Endothelial cell of umbilical vein (primary cell): ENCODE data around the gene RAD51B. TPM values are rescaled to one million over a fixed set of nuclear protein-coding genes. Genes with fewer than 3 reads are reported as not detected.

ENCODE experiments used
- BruUV-seq: library from RNA; stranded (reverse); fragments of 400-500 nt; replicated peaks from 2 replicates; lab custom pipeline; 2021; lab: Mats Ljungman, UMichigan
- CTCF ChIA-PET: fragments of 300-600, 350-600 bp; sonication (Branson Sonifier 250); formaldehyde crosslinking; loops from one replicate; lab custom pipeline; 2021; ENCODE audit warnings: antibody characterized with exemption, inconsistent platforms; lab: Charles Lee
- POLR2A ChIA-PET: fragments of 300-600, 350-600 bp; sonication (Branson Sonifier 250); formaldehyde crosslinking; loops from one replicate; lab custom pipeline; 2021; ENCODE audit warnings: antibody characterized with exemption, inconsistent platforms; lab: Charles Lee
- DNase-seq: peaks from one replicate; pipeline ENCODE4 v3.0.0-alpha.2; 2011; ENCODE audit warnings: low read depth, low spot score
- FAIRE-seq: peaks from 2 replicates; lab custom pipeline; 2011; peaks lifted over from hg19 to GRCh38; lab: Jason Lieb, UNC
- H2AFZ ChIP-seq: 2 replicates; pipeline ENCODE4 v1.6.0; 2012; ENCODE audit warnings: low read depth, low read length, control low read depth, inconsistent platforms
- H3K27ac ChIP-seq: 2 replicates; pipeline ENCODE4 v1.5.1; 2011; ENCODE audit warnings: low read depth, mild to moderate bottlenecking, control low read depth, low read length, moderate library complexity; ENCODE audit not compliant: insufficient read depth
- H3K27me3 ChIP-seq, 2 experiments: 2 replicates each; pipeline versions ENCODE4 v1.6.0 to v1.6.1; 2011; ENCODE audit warnings: low read length in 2 of 2, mixed read lengths in 1 of 2; ENCODE audit not compliant: control insufficient read depth in 2 of 2, insufficient read depth in 2 of 2
- H3K36me3 ChIP-seq, 2 experiments: 2 replicates in 1 of 2; 3 replicates in 1 of 2; pipeline ENCODE4 v1.5.1; 2011; ENCODE audit warnings: low read length in 2 of 2, mild to moderate bottlenecking in 1 of 2, moderate library complexity in 1 of 2; ENCODE audit not compliant: control insufficient read depth in 2 of 2, insufficient read depth in 2 of 2; ENCODE audit errors: extremely low read depth in 1 of 2
- H3K4me1 ChIP-seq: 3 replicates; pipeline ENCODE4 v1.5.1; 2011; ENCODE audit warnings: mild to moderate bottlenecking, low read length; ENCODE audit not compliant: control insufficient read depth, insufficient read depth; ENCODE audit errors: extremely low read depth
- H3K4me2 ChIP-seq: 2 replicates; pipeline ENCODE4 v1.6.1; 2011; ENCODE audit warnings: low read length, control low read depth, mixed read lengths; ENCODE audit not compliant: insufficient read depth
- H3K4me3 ChIP-seq, 3 experiments: fragments of 200-600 bp in 1 of 3; sonication (generic), shearing (Covaris generic) in 1 of 3; replicated peaks in 1 of 3; 2 replicates each; pipeline ENCODE4 v1.5.1; 2011 to 2016; ENCODE audit warnings: control low read depth in 3 of 3, low read length in 3 of 3, mild to moderate bottlenecking in 2 of 3, inconsistent platforms in 1 of 3, low read depth in 1 of 3, moderate library complexity in 1 of 3; ENCODE audit not compliant: insufficient read depth in 1 of 3
- H3K79me2 ChIP-seq: 2 replicates; pipeline ENCODE4 v1.6.0; 2012; ENCODE audit warnings: low read length, inconsistent platforms; ENCODE audit not compliant: control insufficient read depth, insufficient read depth
- H3K9ac ChIP-seq: replicated peaks from 2 replicates; pipeline ENCODE3; 2011; ENCODE audit warnings: low read length, control low read depth; ENCODE audit not compliant: insufficient read depth; ENCODE audit errors: extremely low read depth
- H3K9me1 ChIP-seq: replicated peaks from 3 replicates; pipeline ENCODE4 v1.6.0; 2011; ENCODE audit warnings: mild to moderate bottlenecking, low read length; ENCODE audit not compliant: control insufficient read depth, insufficient read depth; ENCODE audit errors: extremely low read depth
- H3K9me3 ChIP-seq: replicated peaks from 2 replicates; pipeline ENCODE4 v1.5.1; 2012; ENCODE audit warnings: low read length, inconsistent platforms; ENCODE audit not compliant: control insufficient read depth, insufficient read depth
- H4K20me1 ChIP-seq: replicated peaks from 2 replicates; pipeline ENCODE3; 2011; ENCODE audit warnings: mild to moderate bottlenecking, low read length; ENCODE audit not compliant: control insufficient read depth, insufficient read depth; ENCODE audit errors: extremely low read depth
- CTCF ChIP-seq, 2 donors: IDR thresholded peaks; 1 replicate in 1 of 2; 2 replicates in 1 of 2; pipeline ENCODE4 v1.5.1; 2011; ENCODE audit warnings: low read length in 2 of 2, mild to moderate bottlenecking in 2 of 2, moderate library complexity in 2 of 2, control low read depth in 1 of 2, inconsistent platforms in 1 of 2, low read depth in 1 of 2; ENCODE audit not compliant: insufficient read depth in 1 of 2; ENCODE audit errors: extremely low read depth in 1 of 2
- FOS ChIP-seq: IDR thresholded peaks from 2 replicates; pipeline ENCODE4 v1.6.1; 2011; ENCODE audit warnings: mild to moderate bottlenecking, low read length, moderate library complexity, borderline replicate concordance; ENCODE audit not compliant: insufficient read depth
- GATA2 ChIP-seq: IDR thresholded peaks from 2 replicates; pipeline ENCODE4 v1.7.0; 2011; ENCODE audit warnings: low read depth, mild to moderate bottlenecking, moderate library complexity, mixed read lengths, low read length; ENCODE audit not compliant: insufficient read length, insufficient read depth
- MAX ChIP-seq: IDR thresholded peaks from 2 replicates; pipeline ENCODE4 v1.6.1; 2011; ENCODE audit not compliant: insufficient read depth, insufficient read length
- POLR2A ChIP-seq: IDR thresholded peaks from 2 replicates; pipeline ENCODE4 v1.6.1; 2012; ENCODE audit warnings: low read depth, mild to moderate bottlenecking, control low read depth, low read length
- POLR2AphosphoS5 ChIP-seq: IDR thresholded peaks from 2 replicates; pipeline ENCODE4 v1.6.1; 2012; ENCODE audit warnings: low read depth, mild to moderate bottlenecking, control low read depth, low read length, moderate library complexity; ENCODE audit not compliant: insufficient read depth
- dilution Hi-C: fragments of 300-500 bp; cut with MboI; formaldehyde crosslinking; loops from one replicate; pipeline ENCODE4 v1.15.0; 2019; ENCODE audit warnings: low sequenced_read_pairs; ENCODE audit not compliant: extremely low pct_ligation_motif_present
- intact Hi-C: fragments of 100-400 bp; cut with micrococcal nuclease; formaldehyde crosslinking; loops from one replicate; pipeline ENCODE4 v1.10.0; 2022
- polyA plus RNA-seq, 4 experiments: library from polyadenylated mRNA; depleted of rRNA in 3 of 4; stranded (reverse) in 3 of 4; unstranded in 1 of 4; fragments of >200 nt; gene quantifications; 2 replicates each; pipeline versions ENCODE4 v1.2.1 to v1.2.3, GENCODE V29; 2011 to 2012; ENCODE audit warnings: missing spikeins in 1 of 4
- total RNA-seq: library from RNA; stranded (reverse); gene quantifications from 2 replicates; pipeline ENCODE4 v1.2.3, GENCODE V29; 2021

RAD51B gene
- total and polyA plus RNA-seq, 2 donors (not counting 3 experiments of a cell fraction or from before 2014, with no cell fraction given) = 3.9 to 19.0 TPM

GRCh38 chr14:68770051-68770450, 950.5 kb downstream of the RAD51B start:
- H3K79me2 ChIP-seq = no peaks in the 10 kb centered on the region
- H3K36me3 ChIP-seq = no peaks in the 10 kb centered on the region
- H3K9me3 ChIP-seq = no peaks in the 10 kb centered on the region
- H4K20me1 ChIP-seq = no peaks in the 10 kb centered on the region
- no peak overlapping the region for H3K9ac ChIP-seq
- POLR2A ChIA-PET = no interaction called here
- FAIRE-seq (no peak), DNase-seq (no peak)
- no peak overlapping the region for H3K4me3 ChIP-seq
- no TSS peak for BruUV-seq
- peaks cover 21% of the 10 kb centered on the region for H3K4me1 ChIP-seq
- H2AFZ ChIP-seq = no peak overlapping the region
- no peak overlapping the region for H3K27ac ChIP-seq
- intact Hi-C loops (loop anchor here (5.0 kb wide), 1 partner anchor 88 kb away; no protein-coding TSS in a partner anchor), dilution Hi-C loops (no loop called here)
- no peaks in the 10 kb centered on the region for H3K9me1 ChIP-seq
- H3K27me3 ChIP-seq = no peaks in the 10 kb centered on the region
- H3K4me2 ChIP-seq = no peak overlapping the region
- TF ChIP-seq POLR2A (no peak), MAX (no peak)
- CTCF ChIA-PET = interaction anchor here (0.9 kb wide), 1 partner anchor 12 kb away, joined by 3 read pairs; no protein-coding TSS in a partner anchor

GRCh38 chr14:68770553-68771286, 951.1 kb downstream of the RAD51B start:
- intact Hi-C loops (loop anchor here (1.0 to 5.0 kb wide), 2 partner anchors 88 to 570 kb away; no protein-coding TSS in a partner anchor), dilution Hi-C loops (no loop called here)
- Histone ChIP-seq H3K27me3 (no peaks in the 10 kb centered on the region), H4K20me1 (no peaks in the 10 kb centered on the region), H3K9me3 (no peaks in the 10 kb centered on the region), H3K27ac (no peak overlapping the region), H3K79me2 (no peaks in the 10 kb centered on the region), H3K9ac (no peak overlapping the region), H3K4me1 (peaks cover 21% of the 10 kb centered on the region), H3K36me3 (no peaks in the 10 kb centered on the region), H2AFZ (peak overlapping the region; percentile 15), H3K9me1 (no peaks in the 10 kb centered on the region), H3K4me2 (no peak overlapping the region), H3K4me3 (no peak overlapping the region)
- POLR2A ChIA-PET = interaction anchor here (0.6 to 1.4 kb wide), 2 partner anchors 8 to 22 kb away, joined by 3 to 9 read pairs; partner anchors contain the start of gene ZFP36L1
- BruUV-seq = no TSS peak
- TF ChIP-seq GATA2 (no peak), CTCF (IDR thresholded peaks at IDR 0.05; ENCODE audit: extremely low read depth in 1 of 2, insufficient read depth in 1 of 2, low read depth in 1 of 2, low read length in 2 of 2) (no peak), FOS (no peak), POLR2AphosphoS5 (no peak), MAX (no peak)
- DNase-seq (no peak), FAIRE-seq (peak; percentile 26)
- CTCF ChIA-PET = interaction anchor here (0.8 to 1.4 kb wide), 6 partner anchors 8 to 174 kb away, joined by 3 to 15 read pairs (median 3); no protein-coding TSS in a partner anchor
